Measurements from ENCODE around the gene SUPT6H.
A peak's percentile ranks its signal among the peaks of the same experiment; 100 is the strongest.

SUPT6H gene

GRCh38 chr17:28661635-28662526 lies at the start of gene SUPT6H, which contains the start of gene SDF2:
Gene SUPT6H (plus strand): TSS chr17:28662205. CDS start chr17:28673402, 11,197 bp downstream.
Gene SDF2 (minus strand): TSS chr17:28661906. CDS start chr17:28661876, 30 bp downstream.
- peak; percentile 88 for DNase-seq

DNA sequence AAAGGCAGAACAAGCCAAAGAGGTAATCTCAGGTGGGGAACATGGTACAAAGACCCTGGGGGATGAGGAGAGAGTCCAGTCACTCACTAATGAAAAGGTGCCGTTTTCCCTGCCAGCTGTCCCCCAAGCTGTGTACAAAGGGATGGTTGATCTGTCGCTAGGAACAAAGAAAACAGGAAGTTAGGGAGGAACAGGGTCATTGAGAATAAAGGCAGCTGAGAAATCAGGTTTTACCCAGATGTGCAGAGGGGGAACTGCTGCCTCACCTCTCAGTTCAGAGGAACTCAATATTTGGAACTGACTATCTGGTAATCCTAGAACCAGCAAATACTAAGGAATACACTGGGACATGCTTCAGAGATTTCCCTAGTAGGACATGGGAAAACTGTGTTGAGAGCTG lies 49.5 kb upstream of the SUPT6H start:
- DNase-seq: no peak

- DNase-seq: no peak
These were observed 48.8 kb upstream of the SUPT6H start for GRCh38 chr17:28612936-28613872.

DNA sequence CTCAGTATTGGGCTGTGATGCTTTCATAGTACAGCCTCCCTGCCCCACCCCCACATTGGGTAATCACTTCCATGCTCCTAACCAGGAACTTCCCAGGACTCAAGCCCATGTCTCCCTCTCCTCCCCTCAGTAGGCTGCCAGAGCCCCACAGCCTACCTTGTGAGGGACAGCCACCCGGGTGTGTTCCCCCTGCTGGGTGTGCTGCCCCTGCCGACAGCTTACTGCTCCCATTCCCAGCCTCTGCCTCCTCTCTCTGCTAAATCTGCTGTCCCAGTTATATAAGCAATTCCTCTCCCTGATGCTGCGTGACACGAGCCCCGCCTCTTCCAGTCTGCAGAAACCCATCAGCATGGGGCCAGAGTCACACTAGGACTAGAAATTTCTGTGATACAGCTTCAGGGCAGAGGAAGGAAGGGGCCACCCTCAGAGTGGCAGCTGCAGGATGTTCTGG lies 48.0 kb upstream of the SUPT6H start, which contains the start of gene RSKR:
Gene RSKR, minus strand, starts transcription at position 255 of the 451 bp plus-strand sequence. Its CDS starts 24 bp downstream, at position 231.
- no peak for DNase-seq

DNA sequence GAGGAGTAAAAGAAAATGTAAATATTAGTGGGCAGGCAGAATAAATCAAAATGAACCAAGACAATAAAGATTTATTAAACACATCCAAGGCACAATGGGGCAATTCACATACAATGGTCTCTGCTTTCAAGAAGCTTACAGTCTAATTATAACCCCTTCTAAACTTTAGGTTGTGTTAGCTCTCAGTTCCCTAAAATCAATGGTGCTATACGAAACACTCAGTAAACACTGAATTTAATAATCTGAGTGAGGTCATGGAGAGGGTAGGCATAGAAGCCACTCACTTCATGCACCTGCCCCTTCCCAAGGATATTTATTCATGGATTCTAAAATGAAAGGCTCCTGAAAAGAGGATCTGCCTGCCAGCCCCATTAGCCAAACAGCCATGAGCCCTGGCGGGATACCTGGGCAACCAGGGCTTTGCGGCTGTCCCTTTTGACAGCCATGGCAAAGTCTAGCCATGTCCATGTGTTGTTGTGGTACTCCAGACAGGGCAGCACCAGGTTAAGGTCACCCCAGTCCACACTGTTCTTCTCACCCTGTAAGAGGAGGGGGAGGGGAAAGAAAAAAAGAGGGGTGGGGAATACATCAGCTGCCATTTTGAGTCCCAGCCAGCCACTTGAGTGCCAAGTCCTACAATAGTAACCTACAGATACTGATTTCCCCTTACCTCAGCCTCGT lies 46.6 kb upstream of the SUPT6H start:
- no peak for DNase-seq

DNA sequence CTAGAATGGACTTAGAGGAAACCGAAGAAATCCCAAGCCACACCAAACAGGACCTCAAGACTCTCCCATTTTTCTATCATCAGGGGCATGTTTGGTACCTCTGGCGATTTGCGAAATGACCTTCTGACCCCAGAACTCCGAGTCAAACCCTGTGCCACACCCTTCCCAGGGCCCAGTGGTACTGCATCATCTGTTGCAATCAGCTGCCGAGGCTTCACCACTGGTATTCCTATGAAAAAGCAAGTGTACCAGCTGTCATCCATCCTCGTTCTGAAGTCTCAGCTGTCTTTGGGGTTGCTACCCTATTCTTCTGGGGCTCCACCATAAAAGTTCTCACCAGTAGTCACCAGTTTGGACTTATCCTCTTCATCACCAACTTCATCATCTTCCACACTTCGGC lies 45.7 kb upstream of the SUPT6H start:
- no peak for DNase-seq

DNA sequence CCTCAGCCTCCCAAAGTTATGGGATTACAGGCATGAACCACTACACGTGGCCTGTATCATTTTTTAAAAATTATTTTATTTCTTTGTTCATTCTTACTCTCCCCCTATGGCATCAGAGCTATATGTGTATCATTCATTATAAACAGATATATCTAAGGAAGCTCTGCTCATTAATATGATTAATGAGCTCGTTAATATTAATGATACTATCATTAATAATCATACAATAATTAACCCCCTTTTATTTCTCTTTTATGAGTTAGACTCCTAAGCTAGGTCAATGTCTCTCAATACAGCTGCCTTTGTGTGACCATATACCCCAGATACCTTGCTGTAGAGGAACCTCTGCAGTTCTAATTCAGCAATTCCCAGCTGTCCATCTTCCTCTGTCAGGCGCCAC lies 43.5 kb upstream of the SUPT6H start:
- DNase-seq: no peak

DNA sequence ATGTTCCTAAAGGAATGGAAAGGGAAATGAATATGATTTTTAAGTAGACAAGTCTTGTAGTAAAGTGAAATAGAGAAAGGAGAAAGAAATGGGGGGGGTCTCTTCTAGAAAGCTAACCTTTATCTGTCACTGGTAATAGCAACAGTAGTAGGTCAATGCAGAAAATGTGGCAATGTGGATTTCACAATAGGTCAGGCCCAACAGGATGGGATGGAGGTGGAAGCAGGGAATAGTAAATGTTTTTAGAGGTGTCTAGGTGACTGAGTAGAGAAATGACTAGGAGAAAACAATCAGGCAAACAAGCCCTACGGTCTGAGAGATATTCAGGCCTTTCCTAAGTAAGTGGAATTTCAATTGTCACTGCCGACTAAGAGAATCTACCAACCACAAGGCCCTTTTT lies 42.0 kb upstream of the SUPT6H start:
- no peak for DNase-seq

DNA sequence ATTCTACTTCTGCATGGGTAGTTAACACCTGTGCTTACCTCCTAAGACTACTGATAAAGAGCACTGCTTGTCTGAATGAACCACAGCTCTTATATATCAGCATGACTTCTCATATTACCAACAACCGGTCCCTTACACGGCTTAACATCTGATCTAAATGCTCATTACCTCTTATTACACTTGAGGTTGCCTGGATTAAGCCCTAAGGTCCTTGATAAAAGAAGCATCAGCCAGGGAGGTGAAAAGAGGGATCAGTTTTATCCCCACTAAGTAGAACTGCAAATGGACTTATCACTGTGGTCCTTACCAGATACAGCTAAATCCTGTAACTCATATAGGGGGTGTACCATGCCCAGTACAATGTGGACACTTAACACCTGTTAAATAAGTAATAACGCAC lies 39.8 kb upstream of the SUPT6H start:
- no peak for DNase-seq

DNA sequence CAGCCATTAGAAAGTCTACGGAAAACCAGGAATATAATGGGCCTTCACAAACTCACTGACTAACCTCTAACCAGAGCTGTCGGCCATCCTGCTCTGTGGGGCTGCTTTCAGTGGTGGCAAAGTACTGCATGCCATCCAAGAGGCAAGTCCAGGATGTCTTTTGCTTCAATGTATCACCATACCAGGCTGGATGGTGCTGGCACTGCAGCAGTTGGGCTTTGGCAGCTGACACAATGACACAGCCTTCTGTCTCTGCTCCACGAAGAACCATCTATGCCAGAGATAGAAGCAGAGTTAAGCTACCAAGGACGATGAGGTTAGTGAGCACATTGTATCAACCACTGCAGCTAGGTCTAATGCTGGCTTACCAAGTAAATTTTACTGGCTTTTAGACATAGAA lies 38.3 kb upstream of the SUPT6H start:
- no peak for DNase-seq

DNA sequence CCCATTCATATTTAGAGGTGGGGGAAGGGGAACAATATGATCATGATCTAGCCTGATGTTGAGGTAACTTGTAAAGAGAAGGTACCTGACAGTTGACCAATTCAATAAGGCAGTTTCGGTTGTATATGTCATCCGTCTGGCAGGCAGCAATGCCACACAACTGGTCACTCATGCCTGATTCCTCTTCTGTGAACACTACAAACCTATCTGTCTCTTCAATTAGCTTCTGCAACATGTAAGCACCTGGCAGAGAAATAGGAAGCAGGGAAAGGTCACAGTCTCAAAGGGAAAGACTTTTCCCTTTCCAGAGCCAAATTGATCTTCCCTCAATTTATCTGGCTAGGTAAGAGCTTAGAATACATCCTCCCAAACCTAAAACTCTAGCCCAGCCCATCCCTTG lies 37.9 kb upstream of the SUPT6H start:
- DNase-seq: no peak

DNA sequence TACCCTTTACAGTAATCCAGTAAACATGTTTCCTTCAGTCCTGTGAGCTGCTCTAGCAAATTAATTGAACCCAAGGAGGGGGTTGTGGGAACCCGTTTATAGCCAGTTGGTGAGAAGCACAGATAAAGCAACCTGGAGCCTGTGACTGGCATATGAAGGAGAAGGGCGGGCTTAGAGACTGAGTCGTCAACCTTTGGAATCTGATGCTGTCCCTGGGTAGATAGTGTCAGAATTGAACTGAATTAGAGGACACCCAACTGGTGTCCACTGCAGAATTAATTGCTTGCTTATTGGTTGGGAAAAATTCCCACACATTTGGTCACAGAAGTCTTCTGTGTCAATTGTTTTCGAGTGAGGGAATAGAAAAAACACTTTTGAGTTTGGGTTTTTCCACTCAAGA lies 35.2 kb upstream of the SUPT6H start:
- no peak for DNase-seq

DNA sequence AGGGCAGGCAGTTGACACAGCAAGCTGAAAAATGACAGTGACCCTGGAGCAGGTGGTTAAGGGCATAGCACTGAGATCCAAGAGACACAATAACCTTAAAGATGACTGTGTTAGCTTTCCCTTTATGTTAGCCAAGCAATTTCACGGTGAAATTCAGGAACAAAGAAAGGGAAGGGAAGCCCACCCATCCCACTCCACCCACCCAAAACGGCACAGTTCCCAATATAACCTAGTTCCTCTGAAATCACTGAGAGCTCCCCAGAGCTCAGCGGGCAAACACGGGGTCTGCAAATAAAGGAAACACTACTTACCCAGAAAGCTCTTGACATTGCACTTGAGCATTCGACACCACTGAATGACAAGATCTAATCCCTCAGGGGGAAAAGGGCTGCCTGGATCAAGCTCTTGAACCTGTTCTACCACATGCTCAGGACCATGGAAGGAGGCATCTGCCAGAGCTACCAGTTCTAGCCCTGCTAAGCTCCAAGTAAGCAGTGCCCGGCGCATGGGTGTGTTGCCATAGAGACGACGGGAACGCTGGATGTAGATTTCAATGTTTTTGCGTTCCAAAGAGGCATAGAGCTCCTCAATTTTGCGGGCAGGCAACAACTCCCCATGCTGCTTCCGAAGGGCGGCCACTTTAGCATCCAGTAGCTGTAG lies 27.7 kb upstream of the SUPT6H start:
- DNase-seq: no peak

DNA sequence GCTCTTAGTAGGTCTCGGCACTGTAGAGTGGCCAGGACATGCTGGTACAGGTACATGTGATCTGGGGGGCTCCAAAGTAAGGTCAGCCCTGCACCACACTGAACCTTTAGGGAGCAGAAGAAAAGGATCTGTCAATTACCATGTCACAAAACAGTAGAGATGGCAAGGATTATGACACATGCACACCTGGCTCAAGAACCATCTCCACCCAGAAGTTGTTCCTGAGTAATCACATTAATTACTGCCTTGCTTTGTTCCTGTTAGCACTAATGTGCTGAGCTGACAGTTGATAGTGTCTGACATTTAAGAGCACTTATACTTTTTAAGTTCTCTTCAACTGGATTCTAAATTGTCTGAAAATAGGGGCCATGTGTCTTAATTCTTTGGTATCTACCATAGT lies 26.5 kb upstream of the SUPT6H start:
- DNase-seq: no peak

GRCh38 chr17:28641579-28641978 lies 20.4 kb upstream of the SUPT6H start:
- no peak for DNase-seq

GRCh38 chr17:28643983-28644786 lies 17.8 kb upstream of the SUPT6H start:
- DNase-seq: no peak

DNA sequence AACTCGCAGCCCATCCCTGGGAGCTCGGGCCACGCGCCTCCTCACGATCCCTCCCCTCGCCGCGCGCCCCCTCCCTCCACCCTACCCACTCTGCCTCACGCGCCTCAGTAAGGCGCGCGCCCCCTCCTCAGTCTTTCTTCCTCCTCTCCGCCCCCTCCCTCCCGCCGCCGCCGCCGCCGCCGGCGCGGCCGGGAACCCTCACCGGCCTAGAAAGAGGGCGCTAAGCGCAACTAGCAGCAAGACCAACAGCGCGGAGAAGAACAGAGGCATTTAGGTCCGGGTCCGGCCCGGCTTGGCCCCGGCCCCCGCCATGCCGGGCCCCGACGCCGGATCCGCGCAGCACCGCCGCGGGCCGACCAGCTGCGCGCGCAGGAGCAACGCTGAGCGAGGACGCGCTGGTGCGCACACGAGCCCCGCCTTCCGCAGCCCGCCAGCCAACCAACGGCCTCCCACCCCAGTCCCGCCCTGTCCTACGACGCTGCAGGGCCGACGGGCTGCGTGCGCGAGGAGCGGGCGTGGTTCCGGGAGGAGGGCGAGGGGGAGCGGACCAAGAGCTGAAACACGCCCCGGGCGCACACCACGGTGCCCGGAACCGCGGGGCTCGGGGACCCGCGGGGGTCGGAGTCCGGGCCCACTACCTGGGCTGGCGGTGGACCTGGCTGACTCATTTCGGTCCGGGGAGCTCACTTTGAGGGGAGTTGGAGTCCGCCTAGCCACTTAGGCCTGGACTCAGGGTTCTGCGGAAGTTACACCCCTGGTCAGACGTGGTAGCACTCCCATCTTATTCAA lies 17.0 kb upstream of the SUPT6H start, which contains the start of gene BLTP2:
Gene BLTP2, minus strand, starts transcription at position 372 of the 789 bp plus-strand sequence. Its CDS starts 102 bp downstream, at position 270.
- DNase-seq: peak; percentile 91

DNA sequence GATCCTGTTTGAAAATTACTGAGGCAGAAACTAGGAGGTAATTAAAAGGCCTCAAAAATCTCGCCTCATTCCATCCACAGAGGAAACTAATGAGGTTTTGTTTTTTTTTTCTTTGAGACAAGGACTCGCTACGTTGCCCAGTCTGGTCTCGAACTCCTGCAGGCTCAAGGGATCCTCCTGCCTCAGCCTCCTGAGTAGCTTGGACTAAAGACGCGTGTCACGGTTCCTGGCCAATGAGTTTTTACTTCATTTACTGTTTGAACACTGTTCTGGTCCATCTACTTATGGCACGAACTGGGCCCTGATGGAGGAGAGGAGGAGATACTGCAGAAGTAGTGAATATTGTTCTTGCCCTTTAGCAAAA lies 16.4 kb upstream of the SUPT6H start:
- no peak for DNase-seq

DNA sequence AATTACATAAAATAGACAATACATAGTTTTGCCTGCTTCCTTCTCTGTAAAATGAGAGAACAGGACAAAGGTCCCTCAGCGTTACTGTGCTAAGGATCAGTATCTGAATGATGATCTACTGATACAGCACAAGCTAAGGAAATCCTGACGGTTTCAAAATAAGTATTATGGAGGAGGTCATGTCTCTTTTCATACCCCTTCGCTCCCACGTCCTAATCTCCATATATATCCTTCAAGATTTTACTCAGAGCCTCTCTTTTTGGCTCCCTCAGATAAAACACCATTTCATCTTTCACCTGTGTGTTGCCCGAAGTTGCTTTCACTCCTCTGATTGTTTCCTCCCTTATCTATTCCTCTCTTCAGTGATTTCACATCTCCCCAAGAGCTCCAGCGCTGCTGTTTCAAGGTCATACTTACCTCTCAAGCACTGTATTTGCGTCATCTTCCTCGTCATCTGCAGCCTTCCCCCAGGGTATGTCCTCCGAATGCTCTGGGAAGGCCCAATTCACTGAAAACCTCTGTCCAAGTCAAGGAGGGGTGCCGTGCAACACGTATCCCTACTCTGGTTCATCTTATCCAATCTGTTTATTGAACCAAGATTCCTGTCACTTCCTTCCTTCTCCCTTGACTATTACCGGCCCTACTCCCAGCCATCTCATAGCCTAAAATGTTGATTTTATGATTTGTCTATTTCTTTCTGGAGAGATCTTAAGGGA lies 15.8 kb upstream of the SUPT6H start:
- no peak for DNase-seq

- DNase-seq: no peak
These were observed 13.3 kb upstream of the SUPT6H start for GRCh38 chr17:28648698-28649097.
